Measurements from ENCODE around the gene RANBP3. TPM values are rescaled to one million over a fixed set of nuclear protein-coding genes. Genes with fewer than 3 reads are reported as not detected.

The RANBP3 gene
- total RNA-seq, 4 donors from 2014 or later, result 55.6 to 85.0 (median 78.0) TPM

DNA sequence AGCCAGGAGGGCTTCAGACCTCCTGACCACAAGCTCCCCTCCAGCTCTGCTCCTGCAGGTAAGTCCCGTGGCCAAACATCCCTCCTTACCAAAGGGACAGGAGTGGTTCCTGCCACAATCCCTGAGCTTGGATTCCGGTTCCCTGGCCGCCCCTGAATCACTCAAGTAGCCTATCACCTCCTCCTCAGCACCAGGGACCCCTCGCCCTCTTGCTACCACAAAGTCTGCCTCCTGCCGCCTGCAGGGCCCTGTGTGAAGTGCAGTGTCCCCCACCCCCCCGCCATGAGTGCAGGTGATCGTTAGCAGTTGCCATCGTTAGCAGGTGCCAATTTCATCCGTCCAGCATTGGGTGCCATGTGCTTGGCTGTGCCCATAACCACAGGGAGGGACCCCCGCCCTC lies 40.8 kb upstream of the RANBP3 start:
- Histone ChIP-seq H3K4me3 (no peak overlapping the region), H3K4me1 (peaks cover 2% of the 10 kb centered on the region), H3K27me3 (no peaks in the 10 kb centered on the region), H3K27ac (no peak overlapping the region), H3K9me3 (no peaks in the 10 kb centered on the region), H3K36me3 (peaks cover 14% of the 10 kb centered on the region)
- DNase-seq (ENCODE audit: low spot score in 2 of 2), result no peak
- TF ChIP-seq EP300 (IDR thresholded peaks at IDR 0.05) (no peak), POLR2A (IDR thresholded peaks at IDR 0.05) (no peak), POLR2AphosphoS5 (IDR thresholded peaks at IDR 0.05) (no peak)
- TF ChIP-seq, protein P1, sequence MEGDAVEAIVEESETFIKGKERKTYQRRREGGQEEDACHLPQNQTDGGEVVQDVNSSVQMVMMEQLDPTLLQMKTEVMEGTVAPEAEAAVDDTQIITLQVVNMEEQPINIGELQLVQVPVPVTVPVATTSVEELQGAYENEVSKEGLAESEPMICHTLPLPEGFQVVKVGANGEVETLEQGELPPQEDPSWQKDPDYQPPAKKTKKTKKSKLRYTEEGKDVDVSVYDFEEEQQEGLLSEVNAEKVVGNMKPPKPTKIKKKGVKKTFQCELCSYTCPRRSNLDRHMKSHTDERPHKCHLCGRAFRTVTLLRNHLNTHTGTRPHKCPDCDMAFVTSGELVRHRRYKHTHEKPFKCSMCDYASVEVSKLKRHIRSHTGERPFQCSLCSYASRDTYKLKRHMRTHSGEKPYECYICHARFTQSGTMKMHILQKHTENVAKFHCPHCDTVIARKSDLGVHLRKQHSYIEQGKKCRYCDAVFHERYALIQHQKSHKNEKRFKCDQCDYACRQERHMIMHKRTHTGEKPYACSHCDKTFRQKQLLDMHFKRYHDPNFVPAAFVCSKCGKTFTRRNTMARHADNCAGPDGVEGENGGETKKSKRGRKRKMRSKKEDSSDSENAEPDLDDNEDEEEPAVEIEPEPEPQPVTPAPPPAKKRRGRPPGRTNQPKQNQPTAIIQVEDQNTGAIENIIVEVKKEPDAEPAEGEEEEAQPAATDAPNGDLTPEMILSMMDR (IDR thresholded peaks at IDR 0.05), result no peak
- WGBS, result 70% methylated on average over 7 of the region's 10 CpGs

DNA sequence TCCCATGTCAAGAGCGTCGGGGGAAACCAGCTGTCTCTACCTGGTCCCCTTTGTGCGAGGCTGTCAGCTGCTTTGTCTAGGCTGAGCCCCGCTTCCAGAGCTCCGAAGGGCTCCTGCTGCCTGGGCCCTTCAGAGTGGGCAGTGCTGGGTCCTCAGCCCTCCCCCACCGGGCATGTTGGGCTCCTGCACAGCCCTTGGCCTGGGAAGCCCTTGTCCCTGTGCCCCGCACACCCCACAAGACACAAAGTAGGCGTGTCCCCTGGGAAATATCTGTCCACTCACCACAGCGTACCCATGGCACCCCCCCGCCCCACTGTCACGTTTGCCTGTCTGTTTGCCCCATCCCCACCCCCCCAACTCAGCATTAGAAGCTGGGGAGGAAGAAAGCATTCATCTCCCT lies 39.6 kb upstream of the RANBP3 start:
- Histone ChIP-seq H3K27me3 (no peaks in the 10 kb centered on the region), H3K36me3 (peaks cover 18% of the 10 kb centered on the region), H3K9me3 (no peaks in the 10 kb centered on the region), H3K4me3 (no peak overlapping the region), H3K27ac (no peak overlapping the region), H3K4me1 (peaks cover 2% of the 10 kb centered on the region)
- 86% methylated on average over 7 of the region's 11 CpGs for WGBS
- TF ChIP-seq POLR2AphosphoS5 (IDR thresholded peaks at IDR 0.05) (no peak), EP300 (IDR thresholded peaks at IDR 0.05) (no peak), POLR2A (IDR thresholded peaks at IDR 0.05) (no peak)
- TF ChIP-seq, protein P1 (IDR thresholded peaks at IDR 0.05), result no peak
- no peak for DNase-seq (ENCODE audit: low spot score in 2 of 2)

DNA sequence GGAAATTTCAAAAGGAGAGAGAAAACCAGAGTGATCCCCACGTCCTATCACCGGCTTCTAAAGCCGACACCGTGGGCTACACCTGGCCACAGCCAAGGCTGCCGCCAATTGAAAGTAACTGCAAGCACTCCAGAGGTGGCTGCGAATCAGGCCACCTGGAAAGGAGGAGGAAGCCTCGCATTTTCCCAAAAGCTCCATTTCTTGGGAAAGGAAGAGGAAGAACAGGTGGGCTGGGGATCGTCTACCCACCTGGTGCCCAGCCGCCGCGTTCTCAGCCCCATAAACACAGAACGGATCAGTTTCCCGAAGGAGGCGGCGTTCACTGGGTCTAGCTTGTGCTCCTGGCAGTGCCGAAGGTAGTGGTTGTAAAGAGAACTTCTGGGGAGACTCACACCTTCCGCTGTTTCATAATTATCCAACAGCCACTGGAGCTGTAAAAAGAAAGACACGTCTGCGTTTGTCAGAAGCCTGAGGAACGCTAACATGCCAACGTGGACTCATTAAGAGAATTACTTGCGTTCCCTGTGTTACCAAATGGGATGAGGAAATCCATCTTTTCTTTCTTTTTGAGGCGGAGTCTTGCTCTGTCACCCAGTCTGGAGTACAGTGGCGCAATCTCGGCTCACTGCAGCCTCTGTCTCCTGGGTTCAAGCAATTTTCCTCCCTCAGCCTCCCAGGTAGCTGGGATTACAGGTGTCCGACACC lies 38.1 kb upstream of the RANBP3 start:
- H3K27ac ChIP-seq, result no peak overlapping the region
- 97% methylated on average over 26 of the region's 26 CpGs for WGBS

DNA sequence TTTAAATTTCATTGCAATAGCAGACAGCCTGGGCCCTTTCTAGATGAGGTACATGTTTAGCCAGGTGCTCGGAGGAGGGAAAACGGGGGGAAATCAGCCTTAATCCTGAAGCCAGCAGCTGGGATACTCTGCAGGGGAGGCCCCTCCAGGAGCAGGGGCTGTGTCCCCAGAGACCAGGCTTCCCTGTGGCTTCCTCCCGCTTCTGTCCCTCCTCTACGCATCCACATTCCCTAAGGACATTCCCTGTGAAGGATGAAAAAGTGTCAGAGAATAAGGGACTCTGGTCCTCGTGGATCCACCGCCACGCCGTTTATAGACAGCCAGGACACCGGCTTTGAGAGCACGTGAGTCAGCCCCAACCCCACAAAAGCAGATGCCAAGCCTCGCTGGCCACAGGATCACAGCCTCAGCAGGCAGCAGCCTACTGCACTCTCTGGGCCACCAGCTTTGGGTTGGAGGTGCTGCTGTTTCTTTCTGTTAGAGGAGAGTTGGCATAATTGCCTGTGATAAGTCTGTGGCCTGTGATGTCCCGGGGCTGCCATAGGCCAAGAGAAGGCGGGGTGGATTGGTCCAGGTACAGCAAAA lies 36.7 kb upstream of the RANBP3 start:
- TF ChIP-seq EP300 (IDR thresholded peaks at IDR 0.05), result no peak
- no peak for TF ChIP-seq POLR2A (IDR thresholded peaks at IDR 0.05)
- TF ChIP-seq, protein P1 (IDR thresholded peaks at IDR 0.05), result no peak
- no peak for TF ChIP-seq POLR2AphosphoS5 (IDR thresholded peaks at IDR 0.05)
- no peak overlapping the region for H3K27ac ChIP-seq
- H3K9me3 ChIP-seq, result no peaks in the 10 kb centered on the region
- no peaks in the 10 kb centered on the region for H3K27me3 ChIP-seq
- H3K4me1 ChIP-seq, result no peaks in the 10 kb centered on the region
- peaks cover 29% of the 10 kb centered on the region for H3K36me3 ChIP-seq
- H3K4me3 ChIP-seq, result no peak overlapping the region
- no peak for DNase-seq (ENCODE audit: low spot score in 2 of 2)
- WGBS, result 92% methylated on average over 13 of the region's 13 CpGs

More for the DNA sequence above, 38.1 kb upstream of the RANBP3 start:
- no peak overlapping the region for H3K4me3 ChIP-seq
- no peaks in the 10 kb centered on the region for H3K27me3 ChIP-seq
- no peak for DNase-seq (ENCODE audit: low spot score in 2 of 2)
- no peaks in the 10 kb centered on the region for H3K4me1 ChIP-seq
- no peaks in the 10 kb centered on the region for H3K9me3 ChIP-seq
- TF ChIP-seq, protein P1 (IDR thresholded peaks at IDR 0.05), result no peak
- TF ChIP-seq POLR2A (IDR thresholded peaks at IDR 0.05) (no peak), POLR2AphosphoS5 (IDR thresholded peaks at IDR 0.05) (no peak), EP300 (IDR thresholded peaks at IDR 0.05) (no peak)
- peaks cover 18% of the 10 kb centered on the region for H3K36me3 ChIP-seq

DNA sequence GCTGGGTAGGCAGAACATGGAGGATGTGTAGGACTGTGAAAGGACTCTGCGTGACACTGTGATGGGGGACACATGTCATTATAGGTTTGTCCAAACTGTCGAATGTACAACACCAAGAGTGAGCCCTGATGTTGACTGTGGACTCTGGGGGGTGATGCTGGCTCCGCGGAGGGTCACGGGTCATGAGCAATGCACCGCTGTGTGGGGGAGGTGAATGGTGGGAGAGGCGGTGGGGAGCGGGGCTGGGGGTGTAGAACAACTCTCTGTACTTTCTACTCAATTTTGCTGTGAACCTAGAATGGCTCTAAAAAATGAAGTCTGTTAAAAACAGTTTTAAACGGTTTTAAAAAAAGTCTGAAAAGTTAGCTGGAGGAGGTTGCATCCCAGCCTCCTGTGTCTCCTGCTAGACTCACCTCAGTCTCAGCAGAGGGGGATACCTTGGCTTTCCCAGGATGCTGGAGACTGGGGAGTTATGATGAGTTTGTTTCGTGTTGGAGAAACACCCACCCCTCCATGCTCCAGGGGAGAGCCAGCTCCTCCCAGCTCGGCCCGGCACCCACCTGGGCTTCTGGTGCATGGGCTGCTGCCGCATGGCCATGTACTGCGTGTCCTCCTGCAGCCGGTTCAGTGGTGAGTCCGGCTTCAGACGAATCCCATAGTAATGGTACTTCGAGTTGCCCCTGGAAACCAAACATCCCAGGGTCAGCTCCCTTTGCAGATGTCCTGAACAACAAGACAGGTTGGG lies 34.7 kb upstream of the RANBP3 start:
- 93% methylated on average over 18 of the region's 18 CpGs for WGBS
- Histone ChIP-seq H3K36me3 (peaks cover 40% of the 10 kb centered on the region), H3K27me3 (no peaks in the 10 kb centered on the region), H3K4me1 (no peaks in the 10 kb centered on the region), H3K4me3 (no peak overlapping the region), H3K9me3 (no peaks in the 10 kb centered on the region), H3K27ac (no peak overlapping the region)
- DNase-seq (ENCODE audit: low spot score in 2 of 2), result no peak
- TF ChIP-seq, protein P1 (IDR thresholded peaks at IDR 0.05), result no peak
- TF ChIP-seq EP300 (IDR thresholded peaks at IDR 0.05) (no peak), POLR2A (IDR thresholded peaks at IDR 0.05) (no peak), POLR2AphosphoS5 (IDR thresholded peaks at IDR 0.05) (no peak)
